ENCODE data around the gene CCDC7.
A peak's percentile ranks its signal among the peaks of the same experiment; 100 is the strongest.
"Not testable (repeated sequence)": the region's sequence is repeated elsewhere in the genome, so short reads cannot be mapped to it uniquely, and the experiment has no call there.

The CCDC7 gene

GRCh38 chr10:32446536-32447406, 831 bp downstream of the CCDC7 start:
- TF ChIP-seq Cebpa-rat (IDR thresholded peaks at IDR 0.05) = no peak
- no peaks in the 10 kb centered on the region for H3K9me3 ChIP-seq
- H3K27ac ChIP-seq = peak overlapping the region; percentile 91

DNA sequence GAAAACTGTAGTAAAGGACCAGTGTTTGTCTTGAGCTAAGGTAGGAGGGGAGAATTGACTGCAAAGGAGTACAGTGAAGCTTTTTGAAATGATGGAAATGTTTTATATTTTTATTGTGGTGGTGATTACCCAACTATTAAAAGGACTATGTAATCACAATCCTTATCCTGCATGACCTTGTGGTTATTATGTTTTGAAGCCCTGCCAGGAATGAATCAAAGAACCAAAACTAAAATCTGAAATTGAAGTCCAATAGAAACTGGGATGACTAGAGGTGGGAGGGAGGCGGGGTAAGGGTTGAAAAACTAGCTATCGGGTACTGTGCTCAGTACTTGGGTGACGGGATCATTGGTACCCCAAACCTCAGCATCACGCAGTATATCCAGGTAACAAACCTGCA, 8.2 kb downstream of the CCDC7 start:
- no peak overlapping the region for H3K4me2 ChIP-seq
- H3K4me3 ChIP-seq = no peak overlapping the region
- no peak for TF ChIP-seq Cebpa-rat (IDR thresholded peaks at IDR 0.05)
- H3K9ac ChIP-seq = no peak overlapping the region
- H3K27ac ChIP-seq = no peak overlapping the region
- peaks cover 6% of the 10 kb centered on the region for H3K4me1 ChIP-seq
- H3K27me3 ChIP-seq = no peaks in the 10 kb centered on the region
- no peaks in the 10 kb centered on the region for H4K20me1 ChIP-seq
- peaks cover 4% of the 10 kb centered on the region; the same call in 1 of the 2 replicates for H3K36me3 ChIP-seq
- H3K9me3 ChIP-seq = no peaks in the 10 kb centered on the region

More at GRCh38 chr10:32446536-32447406, 831 bp downstream of the CCDC7 start:
- no peaks in the 10 kb centered on the region; the same call in 1 of the 2 replicates for H3K36me3 ChIP-seq
- peaks cover 21% of the 10 kb centered on the region for H3K4me1 ChIP-seq
- no peaks in the 10 kb centered on the region for H4K20me1 ChIP-seq
- peak overlapping the region; percentile 80 for H3K4me3 ChIP-seq
- peak overlapping the region; percentile 79 for H3K4me2 ChIP-seq
- peak overlapping the region; percentile 86 for H3K9ac ChIP-seq
- H3K27me3 ChIP-seq = no peaks in the 10 kb centered on the region

DNA sequence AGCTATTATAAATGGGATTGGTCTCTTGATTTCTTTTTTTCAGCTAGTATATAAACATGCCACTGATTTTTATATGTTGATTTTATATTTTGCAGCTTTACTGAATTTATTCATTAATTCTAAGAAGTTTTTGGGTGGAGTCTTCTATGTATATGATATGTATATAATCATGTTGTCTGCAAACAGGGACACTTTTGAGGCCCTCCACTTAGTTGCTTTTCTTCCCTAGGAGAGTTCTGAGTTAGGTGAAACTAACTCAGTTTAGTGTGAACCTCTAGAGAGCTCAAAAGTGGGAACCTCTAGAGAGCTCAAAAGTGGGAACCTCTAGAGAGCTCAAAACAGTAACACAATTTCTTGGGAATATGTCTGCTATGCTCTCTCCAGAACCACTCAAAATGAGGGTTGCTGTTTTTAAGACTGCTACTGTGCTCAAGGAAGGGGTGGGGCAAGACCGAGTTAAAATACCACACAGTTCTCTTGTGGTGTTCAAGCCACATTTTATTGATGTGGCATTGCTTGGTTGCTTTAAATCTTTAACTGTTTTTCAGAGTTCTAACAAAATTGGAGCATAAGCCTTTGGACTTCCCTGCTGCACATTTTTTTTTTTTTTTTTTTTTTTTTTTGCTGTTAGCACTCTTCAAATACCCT, 13.2 kb downstream of the CCDC7 start:
- Histone ChIP-seq H3K9ac (no peak overlapping the region), H4K20me1 (no peaks in the 10 kb centered on the region), H3K4me2 (peak overlapping the region; percentile 12; the same call in 1 of the 2 replicates), H3K27ac (no peak overlapping the region), H3K36me3 (peaks cover 4% of the 10 kb centered on the region; the same call in 1 of the 2 replicates), H3K9me3 (no peaks in the 10 kb centered on the region), H3K4me1 (peaks cover 6% of the 10 kb centered on the region; the same call in 1 of the 2 replicates), H3K27me3 (no peaks in the 10 kb centered on the region), H3K4me3 (no peak overlapping the region)
- no peak for TF ChIP-seq Cebpa-rat (IDR thresholded peaks at IDR 0.05)

- H3K27ac ChIP-seq = no peak overlapping the region
- H4K20me1 ChIP-seq = no peaks in the 10 kb centered on the region
- H3K4me3 ChIP-seq = no peak overlapping the region
- no peak for TF ChIP-seq Cebpa-rat (IDR thresholded peaks at IDR 0.05)
- H3K9me3 ChIP-seq = no peaks in the 10 kb centered on the region
- no peak overlapping the region for H3K4me2 ChIP-seq
- no peaks in the 10 kb centered on the region for H3K27me3 ChIP-seq
- H3K9ac ChIP-seq = no peak overlapping the region
- peaks cover 6% of the 10 kb centered on the region; the same call in 1 of the 2 replicates for H3K4me1 ChIP-seq
- no peaks in the 10 kb centered on the region for H3K36me3 ChIP-seq
Observed at GRCh38 chr10:32461203-32461602, 15.3 kb downstream of the CCDC7 start.

DNA sequence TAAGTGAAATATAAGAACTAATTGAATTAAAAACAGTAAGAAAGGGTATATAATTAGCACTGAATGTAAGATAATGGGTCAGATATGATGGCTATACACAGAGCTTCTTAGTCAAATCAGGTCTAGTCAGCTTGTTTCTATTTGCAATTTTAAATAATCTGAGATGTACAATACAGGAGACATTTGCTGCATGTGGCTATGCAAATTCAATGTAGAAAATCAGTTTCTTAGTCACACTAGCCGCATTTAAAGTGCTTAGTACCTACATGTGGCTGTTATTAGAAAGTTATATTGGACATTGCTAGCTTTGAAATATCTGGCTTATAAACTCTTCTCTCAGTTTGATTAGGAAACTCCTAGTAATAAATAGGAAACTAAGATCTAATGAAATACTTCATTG, 25.3 kb downstream of the CCDC7 start:
- Histone ChIP-seq H3K36me3 (peaks cover 9% of the 10 kb centered on the region; the same call in 1 of the 2 replicates), H3K9ac (no peak overlapping the region), H3K4me3 (no peak overlapping the region), H3K27ac (no peak overlapping the region), H3K4me1 (no peaks in the 10 kb centered on the region), H3K27me3 (no peaks in the 10 kb centered on the region), H3K9me3 (no peaks in the 10 kb centered on the region), H4K20me1 (no peaks in the 10 kb centered on the region), H3K4me2 (no peak overlapping the region)
- no peak for TF ChIP-seq Cebpa-rat (IDR thresholded peaks at IDR 0.05)

DNA sequence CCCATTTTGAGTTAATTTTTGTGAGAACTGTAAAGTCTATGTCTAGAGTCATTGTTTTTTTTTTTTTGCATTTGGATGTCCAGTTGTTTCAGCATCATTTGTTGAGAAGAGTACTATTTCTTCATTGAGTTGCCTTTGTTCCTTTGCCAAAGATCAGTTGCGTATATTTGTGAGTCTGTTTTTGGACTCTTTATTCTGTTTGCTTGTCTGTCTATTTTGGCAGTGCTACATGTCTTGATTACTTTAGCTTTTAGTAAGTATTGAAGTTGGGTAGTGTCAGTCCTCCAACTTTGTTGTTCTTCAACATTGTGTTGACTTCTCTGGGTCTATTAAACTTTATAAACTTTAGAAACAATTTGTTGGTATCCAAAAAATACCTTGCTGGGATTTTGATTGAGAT, 31.6 kb downstream of the CCDC7 start:
- H3K9me3 ChIP-seq = peaks cover 8% of the 10 kb centered on the region
- no peak overlapping the region for H3K4me3 ChIP-seq
- H4K20me1 ChIP-seq = no peaks in the 10 kb centered on the region
- H3K4me2 ChIP-seq = no peak overlapping the region
- H3K36me3 ChIP-seq = peaks cover 9% of the 10 kb centered on the region; the same call in 1 of the 2 replicates
- H3K9ac ChIP-seq = no peak overlapping the region
- no peak overlapping the region for H3K27ac ChIP-seq
- H3K27me3 ChIP-seq = no peaks in the 10 kb centered on the region
- TF ChIP-seq Cebpa-rat (IDR thresholded peaks at IDR 0.05) = no peak
- no peaks in the 10 kb centered on the region for H3K4me1 ChIP-seq

GRCh38 chr10:32481606-32482005, 35.7 kb downstream of the CCDC7 start:
- TF ChIP-seq Cebpa-rat (IDR thresholded peaks at IDR 0.05) = no peak
- no peak overlapping the region for H3K4me3 ChIP-seq
- no peaks in the 10 kb centered on the region for H3K4me1 ChIP-seq
- H3K36me3 ChIP-seq = peaks cover 7% of the 10 kb centered on the region; the same call in 1 of the 2 replicates
- no peaks in the 10 kb centered on the region for H4K20me1 ChIP-seq
- no peak overlapping the region for H3K4me2 ChIP-seq
- no peaks in the 10 kb centered on the region for H3K27me3 ChIP-seq
- no peak overlapping the region for H3K27ac ChIP-seq
- no peak overlapping the region for H3K9ac ChIP-seq
- peaks cover 8% of the 10 kb centered on the region for H3K9me3 ChIP-seq

DNA sequence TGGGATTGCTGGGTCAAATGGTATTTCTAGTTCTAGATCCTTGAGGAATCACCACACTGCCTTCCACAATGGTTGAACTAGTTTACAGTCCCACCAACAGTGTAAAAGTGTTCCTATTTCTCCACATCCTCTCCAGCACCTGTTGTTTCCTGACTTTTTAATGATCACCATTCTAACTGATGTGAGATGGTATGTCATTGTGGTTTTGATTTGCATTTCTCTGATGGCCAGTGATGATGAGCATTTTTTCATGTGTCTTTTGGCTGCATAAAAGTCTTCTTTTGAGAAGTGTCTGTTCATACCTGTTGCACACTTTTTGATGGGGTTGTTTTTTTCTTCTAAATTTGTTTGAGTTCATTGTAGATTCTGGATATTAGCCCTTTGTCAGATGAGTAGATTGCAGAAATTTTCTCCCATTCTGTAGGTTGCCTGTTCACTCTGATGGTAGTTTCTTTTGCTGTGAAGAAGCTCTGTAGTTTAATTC, 37.1 kb downstream of the CCDC7 start:
- not testable (repeated sequence) for H3K4me2 ChIP-seq, H3K27ac ChIP-seq, H4K20me1 ChIP-seq, H3K36me3 ChIP-seq, H3K9ac ChIP-seq, H3K4me1 ChIP-seq, H3K27me3 ChIP-seq, H3K4me3 ChIP-seq
- peaks cover 12% of the 10 kb centered on the region for H3K9me3 ChIP-seq

DNA sequence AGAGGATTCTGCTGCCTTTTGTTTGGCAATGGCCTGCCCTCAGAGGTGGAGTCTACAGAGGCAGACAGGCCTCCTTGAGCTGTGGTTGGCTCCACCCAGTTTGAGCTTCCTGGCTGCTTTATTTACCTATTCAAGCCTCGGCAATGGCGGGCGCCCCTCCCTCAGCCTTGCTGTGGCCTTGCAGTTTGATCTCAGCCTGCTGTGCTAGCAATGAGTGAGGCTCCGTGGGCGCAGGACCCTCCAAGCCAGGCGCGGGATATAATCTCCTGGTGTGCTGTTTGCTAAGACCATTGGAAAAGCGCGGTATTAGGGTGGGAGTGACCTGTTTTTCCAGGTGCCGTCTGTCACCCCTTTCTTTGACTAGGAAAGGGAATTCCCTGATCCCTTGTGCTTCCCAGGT, 42.1 kb downstream of the CCDC7 start:
- not testable (repeated sequence) for H3K4me2 ChIP-seq, H3K9ac ChIP-seq, H3K4me1 ChIP-seq, H3K4me3 ChIP-seq, H4K20me1 ChIP-seq, H3K27ac ChIP-seq, H3K9me3 ChIP-seq, H3K27me3 ChIP-seq
- peaks cover 15% of the 10 kb centered on the region; the same call in 1 of the 2 replicates for H3K36me3 ChIP-seq

DNA sequence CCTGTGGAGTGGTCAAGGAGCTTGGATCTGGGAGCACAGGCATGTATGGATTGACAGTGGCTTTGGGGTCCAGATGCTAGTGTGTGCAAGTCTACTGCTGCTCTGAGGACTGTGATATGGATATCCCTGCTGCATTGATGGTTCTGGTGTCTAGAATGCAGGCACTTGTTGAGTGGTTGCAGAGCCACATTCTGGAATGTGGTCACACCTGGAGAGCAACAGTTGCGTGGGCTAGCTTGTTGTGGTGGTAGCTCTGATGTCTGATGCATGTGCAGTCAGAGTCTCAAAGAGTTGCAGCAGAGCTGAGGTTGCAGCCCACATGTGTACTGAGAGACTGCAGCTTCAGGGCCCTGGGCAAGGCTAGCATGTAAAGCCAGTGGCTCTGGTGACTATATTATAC, 43.2 kb downstream of the CCDC7 start:
- H3K4me2 ChIP-seq = no peak overlapping the region
- no peak overlapping the region for H3K4me3 ChIP-seq
- no peak for TF ChIP-seq Cebpa-rat (IDR thresholded peaks at IDR 0.05)

More for the DNA sequence above, 43.2 kb downstream of the CCDC7 start:
- no peak overlapping the region for H3K27ac ChIP-seq
- H3K9me3 ChIP-seq = peaks cover 7% of the 10 kb centered on the region; the same call in 1 of the 2 replicates
- H3K27me3 ChIP-seq = no peaks in the 10 kb centered on the region
- H4K20me1 ChIP-seq = no peaks in the 10 kb centered on the region
- H3K4me1 ChIP-seq = no peaks in the 10 kb centered on the region
- H3K9ac ChIP-seq = no peak overlapping the region
- peaks cover 15% of the 10 kb centered on the region; the same call in 1 of the 2 replicates for H3K36me3 ChIP-seq
